HG03066 (cell line): Measurements from ENCODE around the gene TMEM158.

Experiments
- ATAC-seq: cut with Tn5 transposase; IDR thresholded peaks from one replicate; pipeline ENCODE4 v1.9.1; 2021; ENCODE audit warnings: low read depth; ENCODE audit not compliant: unreplicated experiment

Gene TMEM158

DNA sequence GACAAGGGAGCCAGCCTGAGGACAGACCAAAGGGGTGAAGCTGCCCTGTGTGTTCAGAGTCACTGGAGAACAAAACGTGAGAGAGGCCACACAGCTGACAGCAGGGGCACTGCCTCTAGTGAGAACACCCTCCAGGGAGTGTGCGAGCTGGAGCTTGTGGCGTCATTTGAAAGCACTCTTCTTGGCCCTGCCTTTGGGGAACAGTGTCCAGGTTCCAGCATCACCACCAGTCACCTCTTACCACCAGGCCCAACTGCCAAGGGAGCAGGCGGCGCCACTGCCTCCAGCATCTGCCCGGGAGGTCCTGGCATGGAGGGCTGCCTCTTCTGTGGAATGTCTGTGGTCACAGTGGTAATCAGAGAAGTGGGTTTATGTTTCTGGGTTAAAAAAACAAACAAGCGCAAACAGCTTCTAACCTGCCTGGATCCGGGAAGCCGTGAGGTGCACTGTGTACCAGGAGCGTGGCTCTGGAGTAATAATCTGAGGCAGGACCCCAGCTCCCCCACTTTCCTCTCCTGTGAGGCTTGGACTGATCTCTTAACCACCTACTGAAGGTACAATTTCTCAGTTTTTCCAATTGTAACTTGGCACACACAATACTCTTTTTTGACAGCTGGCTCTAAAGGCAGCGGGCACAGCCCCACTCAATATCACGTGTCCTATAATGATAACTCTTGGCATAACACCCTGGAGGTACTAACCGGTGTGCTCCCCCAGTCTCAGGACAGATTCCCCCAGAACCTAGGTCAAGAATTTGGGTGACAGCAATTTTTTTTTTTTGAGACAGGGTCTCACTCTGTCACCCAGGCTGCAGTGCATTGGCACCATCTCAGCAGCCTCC lies 47.7 kb downstream of the TMEM158 start:
- ATAC-seq = no peak

DNA sequence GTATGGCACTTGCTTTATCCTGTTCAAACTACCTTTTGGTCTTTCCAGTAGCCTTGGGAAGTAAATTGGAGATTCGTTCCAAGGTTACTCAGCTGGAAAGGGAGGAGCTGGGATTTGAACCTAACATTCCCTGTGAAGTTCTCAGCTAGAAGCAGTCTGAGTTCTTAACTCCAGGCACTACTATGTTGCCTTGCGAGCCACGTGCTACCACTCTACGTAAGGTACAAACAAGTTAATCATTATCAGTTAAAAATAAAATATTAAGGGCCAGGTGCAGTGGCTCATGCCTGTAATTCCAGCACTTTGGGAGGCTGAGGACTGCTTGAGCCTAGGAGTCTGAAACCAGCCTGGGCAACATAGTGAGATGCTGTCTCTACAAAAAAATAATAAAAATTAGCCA lies 49.2 kb downstream of the TMEM158 start:
- no peak for ATAC-seq
